Stimulated activated CD8-positive, alpha-beta memory T cell treated with anti-CD3 and anti-CD28 coated beads, Interleukin-4, amount 100 ng/mL, for 24 hours (primary cell): ENCODE results near the gene FREY1.
A peak's percentile ranks its signal among the peaks of the same experiment; 100 is the strongest.
"Not testable (repeated sequence)": the region's sequence is repeated elsewhere in the genome, so short reads cannot be mapped to it uniquely, and the experiment has no call there.

Experiments
- DNase-seq: peaks from one replicate; pipeline ENCODE4 v3.0.0-alpha.2; 2020; ENCODE audit warnings: low read depth

Gene FREY1

DNA sequence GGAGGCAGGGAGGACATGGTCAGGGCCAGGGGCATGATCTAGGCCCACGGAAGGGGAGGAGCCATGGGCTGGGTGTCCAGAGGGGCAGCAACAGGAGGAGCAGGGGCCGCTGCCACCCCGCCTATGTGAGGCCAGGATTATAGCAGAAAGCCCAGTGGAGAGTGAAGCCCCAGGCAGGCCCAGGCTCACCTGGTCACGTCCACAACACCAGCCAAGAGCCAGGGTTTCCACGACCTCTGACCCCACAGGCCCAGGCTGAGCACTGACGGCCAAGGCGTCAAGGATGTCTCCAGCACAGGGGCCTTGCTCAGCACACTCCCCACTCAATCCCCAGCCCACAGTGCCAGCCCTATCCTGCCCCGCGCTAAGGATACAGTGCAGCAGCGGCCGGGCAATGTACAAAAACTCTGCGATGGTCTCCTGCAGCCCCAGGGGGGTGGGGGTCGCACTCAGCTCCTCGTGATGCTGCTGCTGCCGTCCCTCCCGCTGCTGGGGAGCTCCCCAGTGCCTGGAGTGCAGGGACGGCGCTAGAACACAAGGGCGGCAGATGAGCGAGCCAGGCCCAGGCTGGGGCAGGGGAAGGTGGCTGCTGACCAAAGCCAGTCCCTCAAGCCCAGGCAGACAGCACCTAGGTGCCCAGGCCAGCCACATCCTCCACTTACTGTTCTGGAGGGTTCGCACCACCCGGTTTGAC is 7.0 kb upstream of the FREY1 start:
- DNase-seq = no peak

DNA sequence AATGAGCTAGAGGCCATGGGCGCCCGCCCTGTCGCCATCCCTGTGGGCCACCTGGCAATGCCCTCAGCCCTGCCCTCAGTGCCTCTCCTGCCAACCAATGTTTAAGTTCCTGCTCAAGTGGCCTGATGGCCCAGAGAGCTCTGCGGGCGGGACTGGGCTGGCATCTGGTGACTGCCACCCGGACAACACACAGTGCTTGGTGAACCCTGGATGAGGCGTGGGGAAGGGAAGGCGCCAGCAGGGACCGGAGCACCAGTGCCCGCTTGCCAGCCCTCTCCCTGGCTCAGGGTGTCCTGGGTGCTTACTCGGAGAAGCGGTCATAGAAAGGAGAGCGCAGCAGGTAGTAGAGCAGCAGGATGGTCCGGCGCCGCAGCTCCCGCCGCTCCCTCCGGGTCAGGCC is 6.4 kb upstream of the FREY1 start:
- DNase-seq = no peak

DNA sequence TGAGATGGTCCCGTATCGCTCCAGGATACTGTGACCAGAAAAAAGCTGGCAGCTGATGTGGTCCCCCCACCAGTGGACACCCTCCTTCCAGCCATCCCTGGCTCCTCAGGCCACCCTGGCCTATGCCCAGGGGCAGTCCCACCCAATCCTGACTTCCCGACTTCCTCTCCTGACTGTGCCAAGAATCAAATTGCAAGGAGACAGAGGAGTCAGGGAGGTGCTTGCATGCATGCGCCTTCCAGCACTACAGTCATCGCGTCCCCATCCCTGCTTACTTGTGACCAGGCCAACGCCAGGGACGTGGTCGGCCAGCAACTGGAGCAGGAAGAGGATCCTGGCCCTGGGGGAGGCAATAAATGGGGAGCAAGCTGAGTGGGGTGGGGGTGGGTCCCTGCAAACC is 3.6 kb upstream of the FREY1 start:
- no peak for DNase-seq

DNA sequence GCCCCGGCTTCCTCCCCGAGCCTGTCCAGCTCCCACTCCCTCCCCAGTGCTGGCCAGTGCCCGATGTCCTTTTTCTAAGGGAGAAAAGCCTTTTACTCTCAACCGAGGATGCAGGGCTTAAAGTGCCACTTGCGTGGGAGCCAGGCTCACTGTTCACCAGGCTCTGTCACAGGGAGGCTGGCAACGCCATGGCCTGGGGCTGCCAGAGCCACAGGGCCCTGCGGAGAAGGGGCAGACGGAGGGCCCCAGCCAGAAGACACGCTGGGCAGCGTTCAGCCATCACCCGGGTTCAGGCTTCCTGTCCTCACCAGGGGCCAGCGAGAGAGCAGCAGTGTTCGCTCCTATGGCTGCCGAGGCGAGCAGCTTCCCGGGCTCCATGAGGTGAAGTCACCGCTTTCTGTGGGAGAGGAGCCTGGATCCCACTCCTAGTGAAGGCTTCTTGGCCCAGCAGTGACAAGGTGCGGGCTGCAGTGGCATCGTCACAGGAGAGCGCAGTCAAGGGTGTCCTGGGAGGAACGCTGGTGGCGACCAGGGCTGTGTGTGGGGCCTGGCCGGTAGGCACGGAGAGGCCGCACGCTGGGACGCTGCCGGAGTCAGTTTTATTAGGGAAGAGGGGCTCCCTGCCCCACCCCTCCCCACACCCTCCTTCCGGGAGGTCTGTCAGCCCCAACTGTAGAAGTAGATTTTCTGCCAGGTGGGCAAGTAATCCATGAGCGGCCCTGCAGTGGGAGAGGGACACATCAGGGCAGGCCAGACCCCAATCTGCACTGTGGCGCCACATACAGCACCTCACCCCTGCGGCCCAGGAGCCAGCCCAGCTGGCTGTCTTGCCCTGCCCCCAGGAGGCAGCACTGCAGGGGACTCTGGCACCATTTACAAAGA is 2.8 kb upstream of the FREY1 start:
- DNase-seq = no peak

DNA sequence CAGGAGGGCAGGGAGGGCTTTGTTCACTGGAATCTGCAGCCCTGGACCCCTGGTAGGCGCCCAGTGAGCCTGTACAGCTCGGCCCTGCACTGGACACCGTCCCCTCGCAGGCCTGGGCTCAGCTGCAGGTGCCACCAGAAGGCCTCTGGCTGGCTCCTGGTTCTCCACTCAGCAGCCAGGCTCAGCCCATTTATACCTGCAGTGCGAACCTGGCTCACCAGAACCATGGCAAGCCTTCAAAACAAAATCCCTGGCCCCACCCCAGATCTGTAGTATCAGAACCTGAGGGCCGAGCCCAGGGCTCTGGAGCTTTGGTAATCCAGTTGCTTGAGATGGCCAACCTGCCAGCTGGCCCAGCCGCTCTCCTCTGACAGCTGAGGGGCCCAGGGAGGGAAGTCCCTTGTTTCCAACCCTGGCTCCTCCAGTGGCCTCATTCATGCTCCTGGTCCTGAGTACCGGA is 870 bp upstream of the FREY1 start:
- no peak for DNase-seq

DNA sequence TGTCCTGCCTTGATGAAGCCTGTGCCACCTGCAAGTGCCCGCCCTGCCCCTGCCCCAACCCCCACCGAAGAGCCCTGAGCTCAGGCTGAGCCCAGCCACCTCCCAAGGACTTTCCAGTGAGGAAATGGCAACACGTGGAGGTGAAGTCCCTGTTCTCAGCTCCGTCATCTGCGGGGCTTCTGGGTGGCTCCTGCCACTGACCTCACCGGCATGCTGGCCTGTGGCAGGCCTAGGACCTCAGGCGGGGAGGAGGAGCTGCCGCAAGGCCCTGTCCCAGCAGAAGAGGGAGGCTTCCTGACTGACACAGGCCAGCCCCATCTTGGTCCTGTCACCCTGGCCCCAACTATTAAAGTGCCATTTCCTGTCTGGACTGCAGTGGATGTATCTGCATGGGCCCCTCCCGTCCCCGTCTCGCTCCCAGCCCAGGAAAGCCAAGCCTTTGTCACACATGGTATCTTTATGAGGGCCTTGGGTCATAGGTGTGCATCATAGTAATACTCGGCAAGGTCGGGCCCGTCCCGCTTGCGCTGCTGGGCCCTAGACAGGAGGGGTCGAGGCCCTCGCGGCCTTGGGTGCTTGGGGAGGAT is 882 bp downstream of the FREY1 start:
- no peak for DNase-seq

DNA sequence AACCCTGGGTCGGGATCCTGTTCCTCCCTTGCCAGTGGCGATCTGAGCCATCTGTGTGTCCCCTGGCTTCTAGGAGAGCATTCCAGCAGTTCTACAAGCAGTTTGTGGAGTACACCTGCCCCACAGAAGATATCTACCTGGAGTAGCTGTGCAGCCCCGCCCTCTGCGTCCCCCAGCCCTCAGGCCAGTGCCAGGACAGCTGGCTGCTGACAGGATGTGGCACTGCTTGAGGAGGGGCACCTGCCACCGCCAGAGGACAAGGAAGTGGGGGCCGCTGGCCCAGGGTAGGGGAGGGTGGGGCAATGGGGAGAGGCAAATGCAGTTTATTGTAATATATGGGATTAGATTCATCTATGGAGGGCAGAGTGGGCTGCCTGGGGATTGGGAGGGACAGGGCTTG is 1.5 kb downstream of the FREY1 start:
- DNase-seq = not testable (repeated sequence)

DNA sequence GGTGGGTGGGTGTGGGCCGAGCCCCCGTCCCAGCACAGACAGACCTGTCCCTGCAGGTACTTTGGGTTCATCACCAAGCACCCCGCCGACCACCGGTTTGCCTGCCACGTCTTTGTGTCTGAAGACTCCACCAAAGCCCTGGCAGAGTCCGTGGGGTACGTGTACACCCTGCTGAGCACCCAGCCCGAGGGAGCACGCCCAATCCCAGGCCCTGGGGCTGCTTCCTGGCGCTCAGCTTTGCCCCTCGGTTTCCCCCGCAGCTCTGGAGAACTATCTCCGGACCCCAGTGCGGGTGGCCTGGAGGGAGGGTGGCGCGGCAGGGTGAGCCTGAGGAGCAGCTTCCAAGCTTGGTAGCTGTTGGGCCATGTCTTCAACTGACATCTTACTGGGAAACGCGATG is 2.0 kb downstream of the FREY1 start:
- no peak for DNase-seq

DNA sequence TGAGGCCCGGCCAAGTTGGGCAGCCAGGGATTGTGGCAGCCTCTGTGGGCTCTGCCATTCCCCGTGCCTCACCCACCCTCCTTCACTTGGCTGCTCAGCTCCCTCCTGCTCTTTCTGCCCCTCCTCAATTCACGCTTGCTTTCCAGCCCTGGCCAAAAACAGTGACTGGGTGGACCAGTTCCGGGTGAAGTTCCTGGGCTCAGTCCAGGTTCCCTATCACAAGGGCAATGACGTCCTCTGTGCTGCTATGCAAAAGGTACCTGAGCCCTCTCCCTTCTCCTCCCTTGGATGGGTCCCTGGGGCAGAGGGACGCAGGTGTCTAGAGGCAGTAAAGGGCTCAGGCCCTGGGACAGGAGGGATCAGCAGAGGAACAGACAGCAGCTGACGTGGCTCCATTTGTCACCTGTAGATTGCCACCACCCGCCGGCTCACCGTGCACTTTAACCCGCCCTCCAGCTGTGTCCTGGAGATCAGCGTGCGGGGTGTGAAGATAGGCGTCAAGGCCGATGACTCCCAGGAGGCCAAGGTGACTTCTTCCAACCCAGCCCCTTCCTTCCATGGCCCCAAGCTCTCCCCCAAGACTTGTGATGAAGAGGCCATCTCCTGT is 2.7 kb downstream of the FREY1 start:
- no peak for DNase-seq

DNA sequence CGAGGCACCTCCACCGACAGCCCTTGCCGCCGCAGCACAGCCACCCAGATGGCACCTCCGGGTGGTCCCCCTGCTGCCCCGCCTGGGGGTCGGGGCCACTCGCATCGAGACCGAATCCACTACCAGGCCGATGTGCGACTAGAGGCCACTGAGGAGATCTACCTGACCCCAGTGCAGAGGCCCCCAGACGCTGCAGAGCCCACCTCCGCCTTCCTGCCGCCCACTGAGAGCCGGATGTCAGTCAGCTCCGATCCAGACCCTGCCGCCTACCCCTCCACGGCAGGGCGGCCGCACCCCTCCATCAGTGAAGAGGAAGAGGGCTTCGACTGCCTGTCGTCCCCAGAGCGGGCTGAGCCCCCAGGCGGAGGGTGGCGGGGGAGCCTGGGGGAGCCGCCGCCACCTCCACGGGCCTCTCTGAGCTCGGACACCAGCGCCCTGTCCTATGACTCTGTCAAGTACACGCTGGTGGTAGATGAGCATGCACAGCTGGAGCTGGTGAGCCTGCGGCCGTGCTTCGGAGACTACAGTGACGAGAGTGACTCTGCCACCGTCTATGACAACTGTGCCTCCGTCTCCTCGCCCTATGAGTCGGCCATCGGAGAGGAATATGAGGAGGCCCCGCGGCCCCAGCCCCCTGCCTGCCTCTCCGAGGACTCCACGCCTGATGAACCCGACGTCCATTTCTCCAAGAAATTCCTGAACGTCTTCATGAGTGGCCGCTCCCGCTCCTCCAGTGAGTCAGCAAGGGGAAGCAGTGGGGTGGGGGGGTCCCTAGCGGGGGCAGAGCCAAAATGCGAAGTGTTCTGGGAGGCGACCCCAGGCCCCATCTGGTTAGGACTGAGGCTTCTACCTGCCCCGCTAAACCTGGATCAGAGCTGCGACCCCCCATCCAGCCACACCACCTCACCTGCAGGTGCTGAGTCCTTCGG is 4.4 kb downstream of the FREY1 start:
- no peak for DNase-seq

DNA sequence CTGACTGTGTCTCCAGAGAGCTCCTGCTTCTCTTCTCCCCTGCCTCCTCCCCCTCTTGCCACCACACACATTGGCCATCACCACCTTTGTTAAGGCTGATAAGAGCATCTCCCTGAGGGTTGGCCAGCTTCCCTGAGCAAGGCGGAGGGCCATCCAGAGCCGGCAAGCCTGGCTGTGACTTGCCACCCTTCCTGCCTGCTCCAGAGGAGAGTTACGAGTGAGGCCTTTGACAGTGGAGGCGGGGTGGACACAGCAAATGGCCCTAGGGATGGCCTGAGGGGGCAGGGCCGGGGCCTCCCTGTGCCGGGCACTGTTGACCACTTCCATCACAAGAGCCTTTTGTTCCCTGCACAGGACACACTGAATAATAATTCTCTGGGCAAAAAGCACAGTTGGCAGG is 5.4 kb downstream of the FREY1 start:
- DNase-seq = no peak

DNA sequence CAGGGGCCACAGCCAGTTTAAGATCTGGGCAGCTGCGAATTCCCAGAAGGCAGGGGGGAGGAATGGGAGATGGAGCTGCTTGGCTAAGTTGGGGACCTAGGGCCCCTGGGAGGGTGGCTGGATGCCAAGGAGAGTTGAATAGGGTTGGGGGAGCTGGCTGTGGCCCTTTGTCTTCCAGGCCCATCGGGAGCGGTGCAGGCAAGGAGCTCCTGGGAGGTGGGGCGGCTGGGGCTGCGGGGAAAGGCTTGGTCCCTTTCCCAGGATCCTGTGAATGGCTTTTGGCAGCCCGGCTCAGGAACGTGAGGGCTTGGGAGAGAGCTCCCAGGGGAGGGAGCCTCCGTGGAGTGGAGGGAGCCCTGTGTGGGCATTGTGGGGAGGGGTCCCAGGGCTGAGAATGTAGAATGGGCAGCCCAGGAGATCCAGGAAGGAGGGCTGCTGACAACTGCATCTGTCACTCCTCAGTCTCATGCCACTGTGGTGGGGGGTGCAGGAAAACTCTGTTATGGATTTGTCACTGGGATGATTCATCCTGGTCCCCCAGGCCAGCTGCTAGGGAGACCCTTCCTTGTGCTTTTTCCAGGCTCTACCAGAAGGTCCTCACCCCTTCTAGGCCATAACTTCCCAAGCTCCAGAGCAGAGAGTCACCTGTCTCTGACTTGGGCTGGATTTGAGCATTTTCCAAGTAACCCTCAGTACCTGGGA is 6.0 kb downstream of the FREY1 start:
- no peak for DNase-seq

DNA sequence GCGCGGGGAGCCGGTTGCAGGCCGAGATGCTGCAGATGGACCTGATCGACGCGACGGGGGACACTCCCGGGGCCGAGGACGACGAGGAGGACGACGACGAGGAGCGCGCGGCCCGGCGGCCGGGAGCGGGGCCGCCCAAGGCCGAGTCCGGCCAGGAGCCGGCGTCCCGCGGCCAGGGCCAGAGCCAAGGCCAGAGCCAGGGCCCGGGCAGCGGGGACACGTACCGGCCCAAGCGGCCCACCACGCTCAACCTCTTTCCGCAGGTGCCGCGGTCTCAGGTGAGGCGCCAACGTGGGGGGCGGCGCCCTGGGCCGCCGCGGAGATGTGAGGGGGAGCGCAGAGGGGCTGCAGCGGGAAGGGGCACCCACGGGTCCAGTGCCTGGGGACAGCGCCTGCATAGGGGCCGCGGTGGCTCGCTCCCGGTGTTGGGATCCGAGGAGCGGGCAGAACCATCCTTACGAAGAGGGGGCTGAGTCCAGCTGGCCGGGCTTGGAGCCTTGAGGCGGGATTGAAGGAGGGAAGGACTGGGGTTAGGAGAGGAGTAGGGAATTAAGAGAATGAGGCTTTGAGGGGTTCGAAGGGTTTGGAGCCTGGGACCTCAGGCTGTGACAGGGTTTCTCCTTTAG is 6.8 kb downstream of the FREY1 start:
- DNase-seq = not testable (repeated sequence)

DNA sequence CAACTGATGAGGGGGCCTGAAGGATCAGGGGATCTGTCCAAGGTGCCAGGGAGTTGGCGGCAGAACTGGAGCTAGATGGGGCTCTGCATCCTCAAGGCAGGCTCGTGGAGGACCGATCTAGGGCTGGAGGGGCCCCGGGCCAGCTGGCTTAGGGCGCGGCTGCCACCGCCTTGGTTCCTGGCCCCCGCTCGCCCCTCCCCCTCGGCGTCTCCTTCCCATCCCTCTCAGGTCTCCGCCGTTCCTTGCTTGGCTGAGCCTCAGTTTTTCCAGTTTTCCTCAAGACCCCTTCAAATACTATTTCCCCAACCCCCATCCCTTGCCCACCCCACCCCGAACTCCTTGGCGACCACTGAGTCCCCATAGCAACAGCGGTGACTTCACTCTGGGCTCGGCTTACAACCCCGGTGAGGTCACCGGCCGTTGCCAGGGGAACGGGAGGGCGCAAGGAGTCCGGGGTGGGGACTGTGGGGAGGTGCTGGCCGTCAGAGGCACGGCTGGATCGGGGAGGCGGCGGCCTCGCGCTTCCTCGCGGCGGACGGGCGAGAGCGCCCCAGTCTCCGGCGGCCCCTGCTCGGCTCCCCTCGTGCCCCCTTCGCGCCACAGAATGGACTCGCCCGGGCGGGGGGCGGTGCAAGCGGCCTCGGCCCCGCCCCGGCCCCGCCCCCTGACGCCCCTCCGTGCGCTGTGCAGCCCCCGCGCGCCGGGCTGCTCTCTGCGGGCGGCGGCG is 7.5 kb downstream of the FREY1 start:
- peak; percentile 65 for DNase-seq

DNA sequence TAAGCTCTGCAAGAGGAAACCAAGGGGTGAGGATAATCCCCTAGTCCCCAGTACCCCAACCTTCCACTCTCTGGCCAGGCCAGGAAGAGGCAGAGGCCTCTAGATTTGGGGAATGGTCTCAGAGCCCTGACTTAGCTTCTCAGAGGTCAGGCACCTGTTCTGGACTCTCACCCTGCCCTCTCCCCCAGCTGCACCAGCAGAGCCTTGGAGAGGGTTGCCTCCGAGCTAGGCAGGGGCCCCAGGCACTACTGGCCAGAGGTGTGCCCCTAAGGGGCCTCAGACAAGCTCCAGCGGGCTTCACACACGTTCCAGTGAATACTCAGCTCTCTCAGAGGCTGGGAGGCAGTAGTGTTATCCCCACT is 8.0 kb downstream of the FREY1 start:
- no peak for DNase-seq

DNA sequence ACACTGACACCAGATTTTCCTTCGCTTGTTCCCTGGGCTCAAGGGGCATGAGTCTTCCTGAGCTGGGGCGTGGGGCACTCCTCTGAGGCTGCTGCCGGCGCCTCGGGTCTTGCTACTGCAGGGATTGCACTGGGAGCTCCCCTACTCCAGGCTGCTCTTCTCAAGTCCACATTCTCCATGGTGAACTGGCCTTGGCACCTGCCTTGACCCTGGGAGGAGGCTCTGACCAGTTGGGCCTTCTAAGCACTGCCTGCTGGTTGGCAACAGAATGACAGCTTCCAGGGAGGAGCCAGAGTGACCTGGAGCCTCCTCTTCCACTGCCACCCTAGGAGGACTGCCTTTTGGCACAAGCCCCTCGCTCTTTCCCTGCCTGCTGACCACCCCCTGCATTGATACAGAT is 9.5 kb downstream of the FREY1 start:
- no peak for DNase-seq

DNA sequence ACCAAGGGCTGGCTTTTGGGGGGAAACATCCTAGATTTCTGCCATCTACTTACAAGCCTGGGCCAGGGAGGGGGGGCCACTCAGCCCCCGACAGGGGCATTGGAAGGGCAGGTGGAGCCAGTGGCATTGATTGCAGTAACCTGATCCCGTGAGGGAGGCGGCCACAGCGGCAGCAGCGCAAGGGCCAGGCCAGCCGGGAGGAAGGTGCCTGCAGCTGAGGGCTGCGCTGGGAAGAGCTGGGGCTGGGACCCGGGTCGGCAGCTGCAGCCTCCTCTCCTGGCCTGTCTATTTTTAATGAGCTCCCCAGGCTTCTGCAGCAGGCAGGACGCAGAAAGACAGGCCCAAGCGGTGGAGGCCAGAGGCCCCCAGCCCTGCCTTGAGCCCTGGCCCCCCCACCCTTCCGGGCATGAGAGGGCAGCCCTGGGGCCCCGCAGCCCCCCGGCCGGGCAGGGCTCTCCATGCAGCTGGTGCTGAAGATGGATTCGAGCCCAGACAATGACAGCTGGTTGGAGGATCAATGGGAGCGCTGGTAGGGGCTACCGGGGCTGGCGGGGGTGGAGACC is 10.6 kb downstream of the FREY1 start:
- DNase-seq = no peak

DNA sequence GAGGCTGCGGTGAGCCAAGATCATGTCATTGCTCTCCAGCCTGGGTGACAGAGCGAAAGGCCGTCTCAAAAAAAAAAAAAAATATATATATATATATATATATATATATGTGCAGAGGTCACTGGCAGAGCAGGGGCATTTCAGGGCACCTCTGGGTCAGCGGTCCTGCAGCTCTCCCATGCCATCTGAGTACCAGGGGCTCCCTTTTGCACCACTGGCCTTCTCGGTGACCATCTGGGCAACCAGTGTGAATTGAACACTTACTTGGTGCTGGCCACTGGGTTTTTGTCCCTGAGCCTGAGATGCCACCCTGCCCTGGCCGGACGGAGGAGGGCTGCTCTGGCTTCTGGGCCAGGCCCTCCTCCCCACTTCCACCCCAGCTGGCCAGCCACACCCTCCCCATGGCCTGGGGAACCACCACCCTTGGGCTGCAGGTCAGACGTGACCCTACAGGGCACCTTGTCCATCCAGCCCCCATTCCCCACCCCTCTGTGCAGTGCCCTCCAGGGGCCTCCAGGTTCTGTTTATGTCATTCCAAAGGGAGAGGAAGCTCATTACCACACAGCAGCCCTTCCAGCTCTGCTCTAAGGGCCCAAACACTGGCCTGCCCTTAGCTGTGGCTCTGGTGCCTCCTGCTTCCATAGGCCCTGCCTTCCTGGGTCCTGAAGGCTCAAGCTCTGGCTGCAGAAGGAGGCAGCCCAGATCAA is 11.4 kb downstream of the FREY1 start:
- DNase-seq = no peak
